Measurements from ENCODE around the gene TSFM. TPM values are rescaled to one million over a fixed set of nuclear protein-coding genes. Genes with fewer than 3 reads are reported as not detected.

Gene TSFM
- total and polyA plus RNA-seq, 9 of the 15 experiments (the other 6 are each of a cell fraction or from before 2014, with no cell fraction given): 44.6 to 198 (median 60.2) TPM

DNA sequence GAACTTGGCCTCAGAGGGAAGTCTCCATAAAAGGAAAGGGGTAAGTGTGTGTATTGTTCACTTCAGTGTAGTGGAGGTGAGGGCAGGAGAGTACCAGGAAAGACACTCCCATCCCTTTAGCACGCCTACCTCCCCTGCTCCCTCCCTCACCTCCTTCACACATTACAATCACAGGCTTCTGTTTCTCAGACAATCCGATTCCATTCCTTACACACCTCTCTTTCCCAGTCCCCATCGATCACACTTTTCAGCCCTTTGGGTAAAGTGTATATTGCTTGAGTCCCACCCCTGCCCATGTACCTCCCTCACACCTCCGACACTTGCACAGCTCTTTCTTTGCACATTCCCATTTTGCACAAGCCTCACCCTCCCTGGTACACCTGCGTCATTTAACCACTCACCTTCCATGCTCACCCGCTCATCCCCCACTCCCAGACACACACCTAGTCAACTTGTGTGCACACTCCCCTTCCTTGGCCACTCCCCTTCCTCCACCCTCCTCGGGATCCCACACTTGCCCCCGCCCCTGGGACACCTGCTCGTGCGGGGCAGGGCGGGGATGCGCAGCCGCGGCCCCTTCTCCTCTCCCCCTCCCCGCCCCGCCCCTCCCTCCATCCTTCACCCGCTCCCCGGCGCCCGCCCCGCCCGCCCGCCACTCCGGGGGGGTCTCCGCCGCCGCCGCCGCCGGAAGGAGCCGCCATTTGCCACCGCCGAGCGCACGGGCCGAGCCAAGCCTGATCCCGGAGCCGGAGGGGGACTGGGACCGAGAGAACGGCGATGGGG is 28.0 kb upstream of the TSFM start, which contains the start of gene MARCHF9 (continued):
- TF ChIP-seq, protein P1, sequence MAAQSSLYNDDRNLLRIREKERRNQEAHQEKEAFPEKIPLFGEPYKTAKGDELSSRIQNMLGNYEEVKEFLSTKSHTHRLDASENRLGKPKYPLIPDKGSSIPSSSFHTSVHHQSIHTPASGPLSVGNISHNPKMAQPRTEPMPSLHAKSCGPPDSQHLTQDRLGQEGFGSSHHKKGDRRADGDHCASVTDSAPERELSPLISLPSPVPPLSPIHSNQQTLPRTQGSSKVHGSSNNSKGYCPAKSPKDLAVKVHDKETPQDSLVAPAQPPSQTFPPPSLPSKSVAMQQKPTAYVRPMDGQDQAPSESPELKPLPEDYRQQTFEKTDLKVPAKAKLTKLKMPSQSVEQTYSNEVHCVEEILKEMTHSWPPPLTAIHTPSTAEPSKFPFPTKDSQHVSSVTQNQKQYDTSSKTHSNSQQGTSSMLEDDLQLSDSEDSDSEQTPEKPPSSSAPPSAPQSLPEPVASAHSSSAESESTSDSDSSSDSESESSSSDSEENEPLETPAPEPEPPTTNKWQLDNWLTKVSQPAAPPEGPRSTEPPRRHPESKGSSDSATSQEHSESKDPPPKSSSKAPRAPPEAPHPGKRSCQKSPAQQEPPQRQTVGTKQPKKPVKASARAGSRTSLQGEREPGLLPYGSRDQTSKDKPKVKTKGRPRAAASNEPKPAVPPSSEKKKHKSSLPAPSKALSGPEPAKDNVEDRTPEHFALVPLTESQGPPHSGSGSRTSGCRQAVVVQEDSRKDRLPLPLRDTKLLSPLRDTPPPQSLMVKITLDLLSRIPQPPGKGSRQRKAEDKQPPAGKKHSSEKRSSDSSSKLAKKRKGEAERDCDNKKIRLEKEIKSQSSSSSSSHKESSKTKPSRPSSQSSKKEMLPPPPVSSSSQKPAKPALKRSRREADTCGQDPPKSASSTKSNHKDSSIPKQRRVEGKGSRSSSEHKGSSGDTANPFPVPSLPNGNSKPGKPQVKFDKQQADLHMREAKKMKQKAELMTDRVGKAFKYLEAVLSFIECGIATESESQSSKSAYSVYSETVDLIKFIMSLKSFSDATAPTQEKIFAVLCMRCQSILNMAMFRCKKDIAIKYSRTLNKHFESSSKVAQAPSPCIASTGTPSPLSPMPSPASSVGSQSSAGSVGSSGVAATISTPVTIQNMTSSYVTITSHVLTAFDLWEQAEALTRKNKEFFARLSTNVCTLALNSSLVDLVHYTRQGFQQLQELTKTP (IDR thresholded peaks at IDR 0.05; ENCODE audit: low read depth in 1 of 2, partially characterized antibody in 2 of 2): no peak
- TF ChIP-seq HLTF (IDR thresholded peaks at IDR 0.05) (0 out of 2 replicates have a peak, but pooled peaks have one; percentile 47), ILK (tag; IDR thresholded peaks at IDR 0.05; ENCODE audit: borderline replicate concordance, low read depth) (no peak), CHCHD3 (CRISPR knock-in tag; IDR thresholded peaks at IDR 0.05) (no peak), RBM39 (optimal IDR thresholded peaks at IDR 0.05; ENCODE audit: low read depth, low read length) (no peak), ZNF133 (CRISPR knock-in tag; IDR thresholded peaks at IDR 0.05) (no peak), ZNF764 (CRISPR knock-in tag; IDR thresholded peaks at IDR 0.05; ENCODE audit: low read depth) (no peak)
- TF ChIP-seq, protein P2, sequence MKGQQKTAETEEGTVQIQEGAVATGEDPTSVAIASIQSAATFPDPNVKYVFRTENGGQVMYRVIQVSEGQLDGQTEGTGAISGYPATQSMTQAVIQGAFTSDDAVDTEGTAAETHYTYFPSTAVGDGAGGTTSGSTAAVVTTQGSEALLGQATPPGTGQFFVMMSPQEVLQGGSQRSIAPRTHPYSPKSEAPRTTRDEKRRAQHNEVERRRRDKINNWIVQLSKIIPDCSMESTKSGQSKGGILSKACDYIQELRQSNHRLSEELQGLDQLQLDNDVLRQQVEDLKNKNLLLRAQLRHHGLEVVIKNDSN (CRISPR knock-in tag; IDR thresholded peaks at IDR 0.05): peak; percentile 5; the same call in 1 of the 2 replicates
- TF ChIP-seq, protein P3, sequence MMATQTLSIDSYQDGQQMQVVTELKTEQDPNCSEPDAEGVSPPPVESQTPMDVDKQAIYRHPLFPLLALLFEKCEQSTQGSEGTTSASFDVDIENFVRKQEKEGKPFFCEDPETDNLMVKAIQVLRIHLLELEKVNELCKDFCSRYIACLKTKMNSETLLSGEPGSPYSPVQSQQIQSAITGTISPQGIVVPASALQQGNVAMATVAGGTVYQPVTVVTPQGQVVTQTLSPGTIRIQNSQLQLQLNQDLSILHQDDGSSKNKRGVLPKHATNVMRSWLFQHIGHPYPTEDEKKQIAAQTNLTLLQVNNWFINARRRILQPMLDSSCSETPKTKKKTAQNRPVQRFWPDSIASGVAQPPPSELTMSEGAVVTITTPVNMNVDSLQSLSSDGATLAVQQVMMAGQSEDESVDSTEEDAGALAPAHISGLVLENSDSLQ (IDR thresholded peaks at IDR 0.05): peak; percentile 18; the same call in 1 of the 2 replicates
- TF ChIP-seq, protein P4, sequence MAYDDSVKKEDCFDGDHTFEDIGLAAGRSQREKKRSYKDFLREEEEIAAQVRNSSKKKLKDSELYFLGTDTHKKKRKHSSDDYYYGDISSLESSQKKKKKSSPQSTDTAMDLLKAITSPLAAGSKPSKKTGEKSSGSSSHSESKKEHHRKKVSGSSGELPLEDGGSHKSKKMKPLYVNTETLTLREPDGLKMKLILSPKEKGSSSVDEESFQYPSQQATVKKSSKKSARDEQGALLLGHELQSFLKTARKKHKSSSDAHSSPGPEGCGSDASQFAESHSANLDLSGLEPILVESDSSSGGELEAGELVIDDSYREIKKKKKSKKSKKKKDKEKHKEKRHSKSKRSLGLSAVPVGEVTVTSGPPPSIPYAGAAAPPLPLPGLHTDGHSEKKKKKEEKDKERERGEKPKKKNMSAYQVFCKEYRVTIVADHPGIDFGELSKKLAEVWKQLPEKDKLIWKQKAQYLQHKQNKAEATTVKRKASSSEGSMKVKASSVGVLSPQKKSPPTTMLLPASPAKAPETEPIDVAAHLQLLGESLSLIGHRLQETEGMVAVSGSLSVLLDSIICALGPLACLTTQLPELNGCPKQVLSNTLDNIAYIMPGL (CRISPR knock-in tag; IDR thresholded peaks at IDR 0.05): no peak
- TF ChIP-seq, protein P5, sequence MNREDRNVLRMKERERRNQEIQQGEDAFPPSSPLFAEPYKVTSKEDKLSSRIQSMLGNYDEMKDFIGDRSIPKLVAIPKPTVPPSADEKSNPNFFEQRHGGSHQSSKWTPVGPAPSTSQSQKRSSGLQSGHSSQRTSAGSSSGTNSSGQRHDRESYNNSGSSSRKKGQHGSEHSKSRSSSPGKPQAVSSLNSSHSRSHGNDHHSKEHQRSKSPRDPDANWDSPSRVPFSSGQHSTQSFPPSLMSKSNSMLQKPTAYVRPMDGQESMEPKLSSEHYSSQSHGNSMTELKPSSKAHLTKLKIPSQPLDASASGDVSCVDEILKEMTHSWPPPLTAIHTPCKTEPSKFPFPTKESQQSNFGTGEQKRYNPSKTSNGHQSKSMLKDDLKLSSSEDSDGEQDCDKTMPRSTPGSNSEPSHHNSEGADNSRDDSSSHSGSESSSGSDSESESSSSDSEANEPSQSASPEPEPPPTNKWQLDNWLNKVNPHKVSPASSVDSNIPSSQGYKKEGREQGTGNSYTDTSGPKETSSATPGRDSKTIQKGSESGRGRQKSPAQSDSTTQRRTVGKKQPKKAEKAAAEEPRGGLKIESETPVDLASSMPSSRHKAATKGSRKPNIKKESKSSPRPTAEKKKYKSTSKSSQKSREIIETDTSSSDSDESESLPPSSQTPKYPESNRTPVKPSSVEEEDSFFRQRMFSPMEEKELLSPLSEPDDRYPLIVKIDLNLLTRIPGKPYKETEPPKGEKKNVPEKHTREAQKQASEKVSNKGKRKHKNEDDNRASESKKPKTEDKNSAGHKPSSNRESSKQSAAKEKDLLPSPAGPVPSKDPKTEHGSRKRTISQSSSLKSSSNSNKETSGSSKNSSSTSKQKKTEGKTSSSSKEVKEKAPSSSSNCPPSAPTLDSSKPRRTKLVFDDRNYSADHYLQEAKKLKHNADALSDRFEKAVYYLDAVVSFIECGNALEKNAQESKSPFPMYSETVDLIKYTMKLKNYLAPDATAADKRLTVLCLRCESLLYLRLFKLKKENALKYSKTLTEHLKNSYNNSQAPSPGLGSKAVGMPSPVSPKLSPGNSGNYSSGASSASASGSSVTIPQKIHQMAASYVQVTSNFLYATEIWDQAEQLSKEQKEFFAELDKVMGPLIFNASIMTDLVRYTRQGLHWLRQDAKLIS (CRISPR knock-in tag; IDR thresholded peaks at IDR 0.05): no peak
- TF ChIP-seq, protein P6, sequence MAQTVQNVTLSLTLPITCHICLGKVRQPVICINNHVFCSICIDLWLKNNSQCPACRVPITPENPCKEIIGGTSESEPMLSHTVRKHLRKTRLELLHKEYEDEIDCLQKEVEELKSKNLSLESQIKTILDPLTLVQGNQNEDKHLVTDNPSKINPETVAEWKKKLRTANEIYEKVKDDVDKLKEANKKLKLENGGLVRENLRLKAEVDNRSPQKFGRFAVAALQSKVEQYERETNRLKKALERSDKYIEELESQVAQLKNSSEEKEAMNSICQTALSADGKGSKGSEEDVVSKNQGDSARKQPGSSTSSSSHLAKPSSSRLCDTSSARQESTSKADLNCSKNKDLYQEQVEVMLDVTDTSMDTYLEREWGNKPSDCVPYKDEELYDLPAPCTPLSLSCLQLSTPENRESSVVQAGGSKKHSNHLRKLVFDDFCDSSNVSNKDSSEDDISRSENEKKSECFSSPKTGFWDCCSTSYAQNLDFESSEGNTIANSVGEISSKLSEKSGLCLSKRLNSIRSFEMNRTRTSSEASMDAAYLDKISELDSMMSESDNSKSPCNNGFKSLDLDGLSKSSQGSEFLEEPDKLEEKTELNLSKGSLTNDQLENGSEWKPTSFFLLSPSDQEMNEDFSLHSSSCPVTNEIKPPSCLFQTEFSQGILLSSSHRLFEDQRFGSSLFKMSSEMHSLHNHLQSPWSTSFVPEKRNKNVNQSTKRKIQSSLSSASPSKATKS (CRISPR knock-in tag; IDR thresholded peaks at IDR 0.05): no peak

Data from K562 (cell line).